Activated T-helper 17 cell treated with anti-CD3 and anti-CD28 coated beads, Interleukin-2, amount 50 U/mL, for 72 hours (primary cell): ENCODE results near the gene RNF141. TPM values are rescaled to one million over a fixed set of nuclear protein-coding genes. Genes with fewer than 3 reads are reported as not detected.

ENCODE experiments used
- ATAC-seq: fragments of 150-1000 bp; cut with Tn5 transposase; replicated peaks from 2 replicates; pipeline ENCODE4 v1.10.0; 2021; ENCODE audit warnings: mild to moderate bottlenecking, moderate library complexity
- H3K27ac Mint-ChIP-seq: one replicate; pipeline ENCODE4 v1.8.0; 2022; ENCODE audit warnings: mixed read lengths
- H3K27me3 Mint-ChIP-seq: one replicate; pipeline ENCODE4 v1.8.0; 2022; ENCODE audit warnings: mixed read lengths
- H3K36me3 Mint-ChIP-seq: one replicate; pipeline ENCODE4 v1.8.0; 2022; ENCODE audit warnings: low read depth, mild to moderate bottlenecking, mixed read lengths
- H3K4me1 Mint-ChIP-seq: one replicate; pipeline ENCODE4 v1.8.0; 2022; ENCODE audit warnings: mixed read lengths
- H3K4me3 Mint-ChIP-seq: one replicate; pipeline ENCODE4 v1.8.0; 2022; ENCODE audit warnings: mild to moderate bottlenecking, mixed read lengths
- H3K9me3 Mint-ChIP-seq: one replicate; pipeline ENCODE4 v1.8.0; 2022; ENCODE audit warnings: mixed read lengths
- total RNA-seq, 2 donors: library from RNA; stranded (reverse); gene quantifications; one replicate each; pipeline ENCODE4 v1.2.3, GENCODE V29; 2022

Gene RNF141
- total RNA-seq, 2 donors from 2014 or later = 7.8 to 8.5 TPM

GRCh38 chr11:10490398-10491241, 50.4 kb downstream of the RNF141 start:
- peak overlapping the region; percentile 81 for H3K27ac Mint-ChIP-seq
- no peak overlapping the region for H3K4me3 Mint-ChIP-seq
- no peaks in the 10 kb centered on the region for H3K9me3 Mint-ChIP-seq
- H3K4me1 Mint-ChIP-seq = peaks cover 29% of the 10 kb centered on the region
- no peak for ATAC-seq
- H3K36me3 Mint-ChIP-seq = no peaks in the 10 kb centered on the region
- no peaks in the 10 kb centered on the region for H3K27me3 Mint-ChIP-seq

DNA sequence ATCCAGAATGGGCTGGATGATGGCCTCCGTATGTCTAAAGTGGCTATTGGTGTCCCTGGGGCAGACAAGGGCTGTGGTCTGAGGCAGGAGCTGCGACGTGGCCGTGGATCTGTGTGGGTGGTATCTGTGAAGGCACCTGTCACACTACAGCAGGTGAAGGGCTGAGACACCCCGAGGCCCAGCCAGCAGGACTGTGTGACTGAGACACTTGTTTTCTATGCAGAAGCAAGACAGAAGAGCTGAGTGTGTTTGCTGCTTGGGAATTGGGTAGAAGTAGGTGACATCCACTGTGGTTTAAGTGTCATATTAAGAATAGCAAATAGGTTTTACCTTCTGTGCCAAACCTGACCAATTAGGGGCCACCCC, 51.0 kb downstream of the RNF141 start:
- H3K4me1 Mint-ChIP-seq = peaks cover 29% of the 10 kb centered on the region
- ATAC-seq = peak; percentile 76
- H3K27me3 Mint-ChIP-seq = no peaks in the 10 kb centered on the region
- no peaks in the 10 kb centered on the region for H3K36me3 Mint-ChIP-seq
- H3K9me3 Mint-ChIP-seq = no peaks in the 10 kb centered on the region
- H3K27ac Mint-ChIP-seq = peak overlapping the region; percentile 81
- H3K4me3 Mint-ChIP-seq = no peak overlapping the region

- Mint-ChIP-seq H3K27ac (peak overlapping the region; percentile 81), H3K4me1 (peaks cover 34% of the 10 kb centered on the region), H3K9me3 (no peaks in the 10 kb centered on the region), H3K27me3 (no peaks in the 10 kb centered on the region), H3K36me3 (no peaks in the 10 kb centered on the region), H3K4me3 (peak overlapping the region; percentile 29)
- ATAC-seq = peak; percentile 20
These were observed 51.9 kb downstream of the RNF141 start for GRCh38 chr11:10488934-10489691.

DNA sequence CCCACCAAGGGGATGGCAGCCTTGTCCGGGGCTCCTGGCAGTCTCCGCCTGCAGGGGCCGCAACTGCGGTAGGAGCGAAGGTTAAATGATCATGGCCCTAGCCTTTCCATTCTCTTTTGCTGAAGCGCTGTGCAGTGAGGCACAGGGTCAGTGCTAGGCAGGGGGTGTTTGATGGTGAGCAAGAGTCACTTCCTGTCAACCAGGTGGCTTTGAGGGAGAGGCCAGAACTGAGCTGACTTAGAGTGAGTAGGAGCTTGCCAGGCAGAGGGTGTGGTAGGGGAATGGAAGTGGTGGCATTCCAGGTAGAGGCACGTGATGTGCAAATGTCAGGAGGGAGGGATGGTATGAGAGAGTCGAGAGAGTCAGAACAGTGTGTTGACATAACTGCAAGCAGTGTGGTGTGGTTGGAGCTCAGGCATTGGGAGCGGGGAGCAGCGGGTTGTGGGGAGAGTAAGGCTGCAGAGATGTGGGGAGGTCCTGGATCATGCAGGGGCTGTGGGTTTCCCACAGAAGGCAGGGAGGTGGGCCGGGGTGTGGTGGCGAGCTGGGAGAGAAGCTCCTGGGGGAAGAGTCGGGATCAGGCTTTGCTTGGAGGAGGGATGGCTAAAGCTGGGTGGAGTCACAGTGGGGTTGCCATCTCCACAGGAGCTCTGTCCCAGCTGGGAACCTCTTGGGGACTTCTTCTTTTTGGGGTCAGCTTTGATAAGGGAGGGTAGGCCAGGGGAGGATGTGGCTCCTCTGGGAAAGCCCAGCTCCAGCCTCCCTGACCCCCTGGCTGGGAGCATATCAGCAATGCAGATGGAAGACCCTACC, 52.7 kb downstream of the RNF141 start:
- Mint-ChIP-seq H3K4me3 (peak overlapping the region; percentile 29), H3K4me1 (peaks cover 34% of the 10 kb centered on the region), H3K27ac (peak overlapping the region; percentile 81), H3K27me3 (no peaks in the 10 kb centered on the region), H3K9me3 (no peaks in the 10 kb centered on the region), H3K36me3 (no peaks in the 10 kb centered on the region)
- ATAC-seq = peak; percentile 52

GRCh38 chr11:10487002-10487647, 53.9 kb downstream of the RNF141 start:
- Mint-ChIP-seq H3K4me1 (peaks cover 29% of the 10 kb centered on the region), H3K4me3 (no peak overlapping the region), H3K9me3 (no peaks in the 10 kb centered on the region), H3K36me3 (no peaks in the 10 kb centered on the region), H3K27ac (peak overlapping the region; percentile 81), H3K27me3 (no peaks in the 10 kb centered on the region)
- no peak for ATAC-seq

DNA sequence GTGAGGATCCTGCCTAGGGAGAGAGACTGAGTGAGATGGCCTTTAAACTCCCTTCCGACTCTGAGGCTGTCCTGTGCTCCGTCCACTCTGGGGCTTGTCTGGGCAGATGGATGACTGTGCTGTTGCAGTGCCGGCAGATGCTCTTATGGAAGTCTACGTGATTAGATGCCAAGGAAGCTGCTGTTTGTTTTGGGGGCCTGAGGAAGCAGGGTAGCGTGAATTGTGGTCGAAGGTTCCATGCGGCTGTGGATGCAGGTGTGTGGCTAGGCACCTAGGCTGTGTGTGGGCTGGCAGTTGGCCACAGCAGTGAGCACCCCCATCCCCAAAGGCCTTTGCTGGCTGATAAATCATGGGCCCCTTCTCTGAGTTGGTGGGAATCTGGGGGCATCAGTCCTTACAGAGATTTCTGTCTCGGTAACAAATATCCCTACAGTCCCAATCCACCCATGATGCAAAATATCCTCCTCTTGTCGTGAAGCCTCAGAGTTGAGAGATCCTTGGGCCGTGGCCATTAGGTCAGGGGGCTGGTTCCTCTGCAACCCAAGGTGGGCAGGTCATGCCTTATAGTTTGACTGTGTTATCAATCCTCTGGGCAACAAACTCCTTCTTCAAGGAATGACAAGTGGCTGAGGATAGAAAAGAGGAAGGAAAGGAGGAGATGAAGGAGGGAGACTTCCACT, 54.7 kb downstream of the RNF141 start:
- no peak for ATAC-seq
- Mint-ChIP-seq H3K27me3 (no peaks in the 10 kb centered on the region), H3K4me3 (no peak overlapping the region), H3K27ac (peak overlapping the region; percentile 81), H3K9me3 (no peaks in the 10 kb centered on the region), H3K4me1 (peaks cover 25% of the 10 kb centered on the region), H3K36me3 (no peaks in the 10 kb centered on the region)

DNA sequence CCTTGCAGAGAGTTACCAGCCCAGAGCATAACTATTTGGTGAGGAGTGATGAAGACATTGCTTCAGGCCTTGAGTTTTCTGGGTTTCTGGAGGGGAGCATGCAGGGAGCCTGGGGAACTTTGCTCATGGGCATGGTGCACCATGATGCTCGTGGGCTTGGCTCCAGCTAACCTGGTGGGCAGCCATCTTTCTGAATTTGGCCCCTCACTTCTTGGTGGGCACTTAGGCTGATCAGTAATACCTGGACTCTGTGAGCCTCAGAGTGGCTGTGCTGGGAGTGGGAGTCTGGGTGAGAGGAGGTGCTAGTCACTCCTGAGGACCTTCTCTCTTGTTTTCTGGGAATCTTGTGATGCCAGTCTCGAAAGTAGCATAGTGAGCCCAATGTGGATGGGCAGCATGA, 55.3 kb downstream of the RNF141 start:
- Mint-ChIP-seq H3K4me3 (no peak overlapping the region), H3K36me3 (no peaks in the 10 kb centered on the region), H3K27ac (no peak overlapping the region), H3K27me3 (no peaks in the 10 kb centered on the region), H3K9me3 (no peaks in the 10 kb centered on the region), H3K4me1 (peaks cover 25% of the 10 kb centered on the region)
- no peak for ATAC-seq

DNA sequence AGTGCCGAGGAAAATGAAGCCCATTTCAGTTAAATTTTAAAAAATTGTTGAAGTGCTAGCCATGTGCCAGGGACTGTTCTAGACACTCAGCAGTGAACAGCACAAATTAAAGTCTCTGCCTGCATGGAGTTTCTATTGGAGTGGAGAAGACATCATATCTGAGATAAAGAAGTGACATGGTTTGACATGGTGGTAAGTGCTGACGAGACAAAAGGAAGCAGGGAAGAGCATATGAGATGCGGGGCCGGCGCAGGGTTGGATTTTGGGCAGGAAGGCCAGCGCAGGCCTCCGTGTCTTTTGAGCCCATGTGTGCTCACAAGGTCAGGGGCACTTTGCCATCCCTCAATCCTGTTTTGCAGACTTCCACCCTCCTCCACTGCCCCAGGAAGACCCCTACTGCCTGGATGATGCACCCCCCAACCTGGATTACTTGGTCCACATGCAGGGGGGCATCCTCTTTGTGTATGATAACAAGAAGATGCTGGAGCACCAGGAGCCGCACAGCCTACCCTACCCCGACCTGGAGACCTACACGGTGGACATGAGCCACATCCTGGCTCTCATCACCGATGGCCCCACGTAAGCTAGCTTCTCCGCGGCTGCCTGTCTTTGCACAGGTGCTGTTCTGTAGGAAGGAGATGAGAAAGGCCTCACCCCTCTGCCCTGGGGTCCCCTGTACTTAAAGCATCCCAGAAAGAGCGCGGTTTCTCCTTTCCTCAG, 56.4 kb downstream of the RNF141 start:
- Mint-ChIP-seq H3K9me3 (no peaks in the 10 kb centered on the region), H3K36me3 (no peaks in the 10 kb centered on the region), H3K27ac (peak overlapping the region; percentile 43), H3K27me3 (no peaks in the 10 kb centered on the region), H3K4me1 (peaks cover 19% of the 10 kb centered on the region), H3K4me3 (no peak overlapping the region)
- ATAC-seq = no peak

- Mint-ChIP-seq H3K27ac (no peak overlapping the region), H3K27me3 (no peaks in the 10 kb centered on the region), H3K4me1 (peaks cover 15% of the 10 kb centered on the region), H3K36me3 (no peaks in the 10 kb centered on the region), H3K9me3 (no peaks in the 10 kb centered on the region), H3K4me3 (no peak overlapping the region)
- ATAC-seq = no peak
These were observed 57.4 kb downstream of the RNF141 start for GRCh38 chr11:10483584-10483983.

GRCh38 chr11:10483174-10483573, 57.8 kb downstream of the RNF141 start:
- peaks cover 15% of the 10 kb centered on the region for H3K4me1 Mint-ChIP-seq
- H3K27me3 Mint-ChIP-seq = no peaks in the 10 kb centered on the region
- no peak overlapping the region for H3K27ac Mint-ChIP-seq
- no peak for ATAC-seq
- H3K4me3 Mint-ChIP-seq = no peak overlapping the region
- no peaks in the 10 kb centered on the region for H3K36me3 Mint-ChIP-seq
- H3K9me3 Mint-ChIP-seq = no peaks in the 10 kb centered on the region

- Mint-ChIP-seq H3K27me3 (no peaks in the 10 kb centered on the region), H3K4me3 (no peak overlapping the region), H3K36me3 (no peaks in the 10 kb centered on the region), H3K9me3 (no peaks in the 10 kb centered on the region), H3K4me1 (peaks cover 19% of the 10 kb centered on the region), H3K27ac (no peak overlapping the region)
- no peak for ATAC-seq
These were observed 59.2 kb downstream of the RNF141 start for GRCh38 chr11:10481560-10482349.

DNA sequence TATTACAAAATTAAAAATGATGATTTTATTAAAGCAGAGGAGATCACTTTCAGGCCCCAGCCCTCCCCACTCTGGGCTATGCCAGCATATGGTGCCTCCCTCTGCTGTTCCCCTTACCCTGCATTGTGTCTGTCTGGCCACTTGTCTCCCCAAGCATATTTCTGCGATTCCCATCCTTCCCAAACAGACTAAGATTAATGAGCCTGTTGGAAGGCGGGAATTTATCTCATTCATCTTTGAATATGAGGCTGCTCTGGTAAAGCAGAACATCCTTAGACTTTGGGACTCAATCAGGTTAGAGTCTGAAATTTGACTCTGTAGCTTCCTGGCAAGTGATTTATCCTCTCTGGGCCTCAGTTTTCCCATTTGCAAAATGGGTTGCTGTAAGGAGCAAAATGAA, 60.2 kb downstream of the RNF141 start:
- no peaks in the 10 kb centered on the region for H3K27me3 Mint-ChIP-seq
- H3K27ac Mint-ChIP-seq = no peak overlapping the region
- ATAC-seq = no peak
- no peaks in the 10 kb centered on the region for H3K9me3 Mint-ChIP-seq
- H3K4me1 Mint-ChIP-seq = peaks cover 27% of the 10 kb centered on the region
- H3K36me3 Mint-ChIP-seq = no peaks in the 10 kb centered on the region
- H3K4me3 Mint-ChIP-seq = no peak overlapping the region

DNA sequence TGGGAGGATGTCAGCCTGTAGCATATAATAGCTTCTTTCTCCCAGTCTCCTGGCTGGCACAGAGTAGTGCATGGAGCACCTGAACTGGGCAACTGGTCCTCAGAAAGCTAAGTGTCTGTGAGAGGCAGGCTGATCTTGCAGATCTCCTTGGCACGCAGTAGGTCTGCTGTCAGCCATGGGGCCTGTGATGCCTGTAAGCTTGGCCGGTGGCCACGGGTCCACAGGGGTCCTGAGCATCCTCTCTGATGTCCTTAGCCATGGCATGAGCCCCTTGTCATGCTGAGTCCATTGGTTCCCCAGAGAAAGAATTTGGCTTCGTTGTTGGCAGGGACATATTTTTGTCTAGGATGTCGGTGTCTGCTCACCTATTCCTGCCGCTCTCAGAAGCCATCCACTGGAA, 61.0 kb downstream of the RNF141 start:
- no peaks in the 10 kb centered on the region for H3K9me3 Mint-ChIP-seq
- no peaks in the 10 kb centered on the region for H3K36me3 Mint-ChIP-seq
- no peak overlapping the region for H3K4me3 Mint-ChIP-seq
- H3K27me3 Mint-ChIP-seq = no peaks in the 10 kb centered on the region
- peaks cover 34% of the 10 kb centered on the region for H3K4me1 Mint-ChIP-seq
- no peak overlapping the region for H3K27ac Mint-ChIP-seq
- ATAC-seq = no peak
